Endothelial cell of umbilical vein (primary cell): ENCODE measurements around the gene MACROH2A1. TPM values are rescaled to one million over a fixed set of nuclear protein-coding genes. Genes with fewer than 3 reads are reported as not detected.

Source experiments
- BruUV-seq: library from RNA; stranded (reverse); fragments of 400-500 nt; replicated peaks from 2 replicates; lab custom pipeline; 2021; lab: Mats Ljungman, UMichigan
- CTCF ChIA-PET: fragments of 300-600, 350-600 bp; sonication (Branson Sonifier 250); formaldehyde crosslinking; loops from one replicate; lab custom pipeline; 2021; ENCODE audit warnings: antibody characterized with exemption, inconsistent platforms; lab: Charles Lee
- POLR2A ChIA-PET: fragments of 300-600, 350-600 bp; sonication (Branson Sonifier 250); formaldehyde crosslinking; loops from one replicate; lab custom pipeline; 2021; ENCODE audit warnings: antibody characterized with exemption, inconsistent platforms; lab: Charles Lee
- DNase-seq: peaks from one replicate; pipeline ENCODE4 v3.0.0-alpha.2; 2011; ENCODE audit warnings: low read depth, low spot score
- FAIRE-seq: peaks from 2 replicates; lab custom pipeline; 2011; peaks lifted over from hg19 to GRCh38; lab: Jason Lieb, UNC
- H2AFZ ChIP-seq: 2 replicates; pipeline ENCODE4 v1.6.0; 2012; ENCODE audit warnings: low read depth, low read length, control low read depth, inconsistent platforms
- H3K27ac ChIP-seq: 2 replicates; pipeline ENCODE4 v1.5.1; 2011; ENCODE audit warnings: low read depth, mild to moderate bottlenecking, control low read depth, low read length, moderate library complexity; ENCODE audit not compliant: insufficient read depth
- H3K27me3 ChIP-seq, 2 experiments: 2 replicates each; pipeline versions ENCODE4 v1.6.0 to v1.6.1; 2011; ENCODE audit warnings: low read length in 2 of 2, mixed read lengths in 1 of 2; ENCODE audit not compliant: control insufficient read depth in 2 of 2, insufficient read depth in 2 of 2
- H3K36me3 ChIP-seq, 2 experiments: 2 replicates in 1 of 2; 3 replicates in 1 of 2; pipeline ENCODE4 v1.5.1; 2011; ENCODE audit warnings: low read length in 2 of 2, mild to moderate bottlenecking in 1 of 2, moderate library complexity in 1 of 2; ENCODE audit not compliant: control insufficient read depth in 2 of 2, insufficient read depth in 2 of 2; ENCODE audit errors: extremely low read depth in 1 of 2
- H3K4me1 ChIP-seq: 3 replicates; pipeline ENCODE4 v1.5.1; 2011; ENCODE audit warnings: mild to moderate bottlenecking, low read length; ENCODE audit not compliant: control insufficient read depth, insufficient read depth; ENCODE audit errors: extremely low read depth
- H3K4me2 ChIP-seq: 2 replicates; pipeline ENCODE4 v1.6.1; 2011; ENCODE audit warnings: low read length, control low read depth, mixed read lengths; ENCODE audit not compliant: insufficient read depth
- H3K4me3 ChIP-seq, 3 experiments: fragments of 200-600 bp in 1 of 3; sonication (generic), shearing (Covaris generic) in 1 of 3; replicated peaks in 1 of 3; 2 replicates each; pipeline ENCODE4 v1.5.1; 2011 to 2016; ENCODE audit warnings: control low read depth in 3 of 3, low read length in 3 of 3, mild to moderate bottlenecking in 2 of 3, inconsistent platforms in 1 of 3, low read depth in 1 of 3, moderate library complexity in 1 of 3; ENCODE audit not compliant: insufficient read depth in 1 of 3
- H3K79me2 ChIP-seq: 2 replicates; pipeline ENCODE4 v1.6.0; 2012; ENCODE audit warnings: low read length, inconsistent platforms; ENCODE audit not compliant: control insufficient read depth, insufficient read depth
- H3K9ac ChIP-seq: replicated peaks from 2 replicates; pipeline ENCODE3; 2011; ENCODE audit warnings: low read length, control low read depth; ENCODE audit not compliant: insufficient read depth; ENCODE audit errors: extremely low read depth
- H3K9me1 ChIP-seq: replicated peaks from 3 replicates; pipeline ENCODE4 v1.6.0; 2011; ENCODE audit warnings: mild to moderate bottlenecking, low read length; ENCODE audit not compliant: control insufficient read depth, insufficient read depth; ENCODE audit errors: extremely low read depth
- H3K9me3 ChIP-seq: replicated peaks from 2 replicates; pipeline ENCODE4 v1.5.1; 2012; ENCODE audit warnings: low read length, inconsistent platforms; ENCODE audit not compliant: control insufficient read depth, insufficient read depth
- H4K20me1 ChIP-seq: replicated peaks from 2 replicates; pipeline ENCODE3; 2011; ENCODE audit warnings: mild to moderate bottlenecking, low read length; ENCODE audit not compliant: control insufficient read depth, insufficient read depth; ENCODE audit errors: extremely low read depth
- CTCF ChIP-seq, 2 donors: IDR thresholded peaks; 1 replicate in 1 of 2; 2 replicates in 1 of 2; pipeline ENCODE4 v1.5.1; 2011; ENCODE audit warnings: low read length in 2 of 2, mild to moderate bottlenecking in 2 of 2, moderate library complexity in 2 of 2, control low read depth in 1 of 2, inconsistent platforms in 1 of 2, low read depth in 1 of 2; ENCODE audit not compliant: insufficient read depth in 1 of 2; ENCODE audit errors: extremely low read depth in 1 of 2
- EZH2 ChIP-seq: IDR thresholded peaks from 2 replicates; pipeline ENCODE4 v1.6.1; 2012; ENCODE audit warnings: borderline replicate concordance, low read depth, mild to moderate bottlenecking, moderate library complexity, low read length, inconsistent platforms; ENCODE audit not compliant: severe bottlenecking
- FOS ChIP-seq: IDR thresholded peaks from 2 replicates; pipeline ENCODE4 v1.6.1; 2011; ENCODE audit warnings: mild to moderate bottlenecking, low read length, moderate library complexity, borderline replicate concordance; ENCODE audit not compliant: insufficient read depth
- GATA2 ChIP-seq: IDR thresholded peaks from 2 replicates; pipeline ENCODE4 v1.7.0; 2011; ENCODE audit warnings: low read depth, mild to moderate bottlenecking, moderate library complexity, mixed read lengths, low read length; ENCODE audit not compliant: insufficient read length, insufficient read depth
- JUN ChIP-seq: IDR thresholded peaks from 2 replicates; pipeline ENCODE4 v1.6.1; 2011; ENCODE audit warnings: borderline replicate concordance, low read depth; ENCODE audit not compliant: insufficient read length, insufficient read depth
- MAX ChIP-seq: IDR thresholded peaks from 2 replicates; pipeline ENCODE4 v1.6.1; 2011; ENCODE audit not compliant: insufficient read depth, insufficient read length
- MYC ChIP-seq: IDR thresholded peaks from one replicate; pipeline ENCODE4 v1.6.1; 2011; ENCODE audit warnings: mild to moderate bottlenecking, low read depth, low read length
- POLR2A ChIP-seq: IDR thresholded peaks from 2 replicates; pipeline ENCODE4 v1.6.1; 2012; ENCODE audit warnings: low read depth, mild to moderate bottlenecking, control low read depth, low read length
- dilution Hi-C: fragments of 300-500 bp; cut with MboI; formaldehyde crosslinking; loops from one replicate; pipeline ENCODE4 v1.15.0; 2019; ENCODE audit warnings: low sequenced_read_pairs; ENCODE audit not compliant: extremely low pct_ligation_motif_present
- intact Hi-C: fragments of 100-400 bp; cut with micrococcal nuclease; formaldehyde crosslinking; loops from one replicate; pipeline ENCODE4 v1.10.0; 2022
- polyA plus RNA-seq, 4 experiments: library from polyadenylated mRNA; depleted of rRNA in 3 of 4; stranded (reverse) in 3 of 4; unstranded in 1 of 4; fragments of >200 nt; gene quantifications; 2 replicates each; pipeline versions ENCODE4 v1.2.1 to v1.2.3, GENCODE V29; 2011 to 2012; ENCODE audit warnings: missing spikeins in 1 of 4
- total RNA-seq: library from RNA; stranded (reverse); gene quantifications from 2 replicates; pipeline ENCODE4 v1.2.3, GENCODE V29; 2021

Gene MACROH2A1
- total and polyA plus RNA-seq, 2 donors (not counting 3 experiments of a cell fraction or from before 2014, with no cell fraction given) = 89.3 to 147 TPM

- no peak overlapping the region for H2AFZ ChIP-seq
- ChIA-PET CTCF (interaction anchor here (1.9 to 3.6 kb wide), 3 partner anchors 14 to 108 kb away, joined by 5 to 15 read pairs (median 14); no protein-coding TSS in a partner anchor), POLR2A (no interaction called here)
- intact Hi-C loops (no loop called here), dilution Hi-C loops (no loop called here)
- H3K4me1 ChIP-seq = no peaks in the 10 kb centered on the region
- H4K20me1 ChIP-seq = no peaks in the 10 kb centered on the region
- H3K9ac ChIP-seq = no peak overlapping the region
- H3K79me2 ChIP-seq = no peaks in the 10 kb centered on the region
- no peak overlapping the region for H3K4me2 ChIP-seq
- H3K4me3 ChIP-seq = no peak overlapping the region
- H3K9me1 ChIP-seq = no peaks in the 10 kb centered on the region
- no peaks in the 10 kb centered on the region for H3K36me3 ChIP-seq
- no TSS peak for BruUV-seq
- no peaks in the 10 kb centered on the region for H3K9me3 ChIP-seq
- H3K27ac ChIP-seq = no peak overlapping the region
- no peak for TF ChIP-seq MAX
- no peak for TF ChIP-seq JUN
- TF ChIP-seq EZH2 = no peak
- no peak for TF ChIP-seq GATA2
- no peak for TF ChIP-seq POLR2A
- TF ChIP-seq MYC = no peak
- TF ChIP-seq CTCF (IDR thresholded peaks at IDR 0.05; ENCODE audit: extremely low read depth in 1 of 2, insufficient read depth in 1 of 2, low read depth in 1 of 2, low read length in 2 of 2) = no peak
- no peak for TF ChIP-seq FOS
- H3K27me3 ChIP-seq = peaks cover 0 to 5% of the 10 kb centered on the region in 2 experiments
- DNase-seq (no peak), FAIRE-seq (no peak)
Observed at GRCh38 chr5:135443161-135443960, 44.3 kb upstream of the MACROH2A1 start.
